MCF 10A (cell line): ENCODE data around the gene CFAP97. TPM values are rescaled to one million over a fixed set of nuclear protein-coding genes. Genes with fewer than 3 reads are reported as not detected.
A peak's percentile ranks its signal among the peaks of the same experiment; 100 is the strongest.

Source experiments
- BruUV-seq: library from RNA; stranded (reverse); fragments of 400-500 nt; replicated peaks from 2 replicates; lab custom pipeline; 2021; lab: Mats Ljungman, UMichigan
- CTCF ChIA-PET: fragments of 300-600 bp; sonication (Branson Sonifier 250); formaldehyde crosslinking; extraction: SDS; loops from one replicate; lab custom pipeline; 2021; ENCODE audit warnings: antibody characterized with exemption, inconsistent platforms; lab: Yijun Ruan, JAX
- POLR2A ChIA-PET: fragments of 300-600, 350-650 bp; sonication (Branson Sonifier 250); formaldehyde crosslinking; extraction: SDS; loops from one replicate; lab custom pipeline; 2020; ENCODE audit warnings: antibody characterized with exemption, inconsistent platforms; lab: Yijun Ruan, JAX
- DNase-seq: peaks from one replicate; pipeline ENCODE4 v3.0.0-alpha.2; 2018; ENCODE audit not compliant: unreplicated experiment
- H3K27ac Mint-ChIP-seq: one replicate; pipeline ENCODE4 v1.8.0; 2022; ENCODE audit warnings: mild to moderate bottlenecking, low read depth, mixed read lengths; ENCODE audit not compliant: unreplicated experiment
- H3K27me3 Mint-ChIP-seq: one replicate; pipeline ENCODE4 v1.8.0; 2022; ENCODE audit warnings: mixed read lengths; ENCODE audit not compliant: insufficient read depth, unreplicated experiment
- H3K36me3 Mint-ChIP-seq: one replicate; pipeline ENCODE4 v1.8.0; 2022; ENCODE audit warnings: mild to moderate bottlenecking, moderate library complexity, mixed read lengths; ENCODE audit not compliant: insufficient read depth, unreplicated experiment
- H3K4me1 Mint-ChIP-seq: one replicate; pipeline ENCODE4 v1.8.0; 2022; ENCODE audit warnings: mixed read lengths; ENCODE audit not compliant: insufficient read depth, unreplicated experiment
- H3K4me3 Mint-ChIP-seq: one replicate; pipeline ENCODE4 v1.8.0; 2022; ENCODE audit warnings: mild to moderate bottlenecking, moderate library complexity, mixed read lengths; ENCODE audit not compliant: unreplicated experiment
- H3K9me3 Mint-ChIP-seq: one replicate; pipeline ENCODE4 v1.8.0; 2022; ENCODE audit warnings: mixed read lengths; ENCODE audit not compliant: unreplicated experiment
- intact Hi-C: fragments of 100-400 bp; cut with micrococcal nuclease; formaldehyde crosslinking; loops from 2 replicates; pipeline ENCODE4 v1.14.1; 2022
- total RNA-seq: library from RNA; stranded (reverse); gene quantifications from 2 replicates; pipeline ENCODE4 v1.2.3, GENCODE V29; 2022
- TF ChIP-seq, protein P1 (sequence below): fragments of 200-600 bp; IDR thresholded peaks from one replicate; pipeline ENCODE4 v1.8.0; 2022; ENCODE audit warnings: antibody characterized with exemption, mild to moderate bottlenecking; ENCODE audit not compliant: unreplicated experiment

The CFAP97 gene
- total RNA-seq, 1 experiment from 2014 or later, result 95.0 TPM

- no peak overlapping the region for H3K4me3 Mint-ChIP-seq
- ChIA-PET POLR2A (interaction anchor here (0.7 to 1.3 kb wide), 2 partner anchors 11 to 656 kb away, joined by 3 read pairs; no protein-coding TSS in a partner anchor), CTCF (interaction anchor here (0.8 to 2.9 kb wide), 3 partner anchors 16 to 104 kb away, joined by 3 to 10 read pairs (median 5); no protein-coding TSS in a partner anchor)
- H3K36me3 Mint-ChIP-seq, result no peaks in the 10 kb centered on the region
- TF ChIP-seq, protein P1, sequence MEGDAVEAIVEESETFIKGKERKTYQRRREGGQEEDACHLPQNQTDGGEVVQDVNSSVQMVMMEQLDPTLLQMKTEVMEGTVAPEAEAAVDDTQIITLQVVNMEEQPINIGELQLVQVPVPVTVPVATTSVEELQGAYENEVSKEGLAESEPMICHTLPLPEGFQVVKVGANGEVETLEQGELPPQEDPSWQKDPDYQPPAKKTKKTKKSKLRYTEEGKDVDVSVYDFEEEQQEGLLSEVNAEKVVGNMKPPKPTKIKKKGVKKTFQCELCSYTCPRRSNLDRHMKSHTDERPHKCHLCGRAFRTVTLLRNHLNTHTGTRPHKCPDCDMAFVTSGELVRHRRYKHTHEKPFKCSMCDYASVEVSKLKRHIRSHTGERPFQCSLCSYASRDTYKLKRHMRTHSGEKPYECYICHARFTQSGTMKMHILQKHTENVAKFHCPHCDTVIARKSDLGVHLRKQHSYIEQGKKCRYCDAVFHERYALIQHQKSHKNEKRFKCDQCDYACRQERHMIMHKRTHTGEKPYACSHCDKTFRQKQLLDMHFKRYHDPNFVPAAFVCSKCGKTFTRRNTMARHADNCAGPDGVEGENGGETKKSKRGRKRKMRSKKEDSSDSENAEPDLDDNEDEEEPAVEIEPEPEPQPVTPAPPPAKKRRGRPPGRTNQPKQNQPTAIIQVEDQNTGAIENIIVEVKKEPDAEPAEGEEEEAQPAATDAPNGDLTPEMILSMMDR, result no peak
- no TSS peak for BruUV-seq
- no peak for DNase-seq
- no peaks in the 10 kb centered on the region for H3K9me3 Mint-ChIP-seq
- no peaks in the 10 kb centered on the region for H3K4me1 Mint-ChIP-seq
- H3K27ac Mint-ChIP-seq, result no peak overlapping the region
- H3K27me3 Mint-ChIP-seq, result no peaks in the 10 kb centered on the region
- intact Hi-C loops, result no loop called here
Observed at GRCh38 chr4:185117300-185117934, 86.4 kb downstream of the CFAP97 start.

- Mint-ChIP-seq H3K36me3 (no peaks in the 10 kb centered on the region), H3K27me3 (no peaks in the 10 kb centered on the region), H3K4me1 (peaks cover 5% of the 10 kb centered on the region), H3K27ac (no peak overlapping the region), H3K9me3 (no peaks in the 10 kb centered on the region), H3K4me3 (no peak overlapping the region)
- no TSS peak for BruUV-seq
- intact Hi-C loops, result no loop called here
- DNase-seq, result no peak
- TF ChIP-seq, protein P1, result no peak
- CTCF ChIA-PET, result interaction anchor here (1.5 to 2.9 kb wide), 3 partner anchors 20 to 111 kb away, joined by 4 to 10 read pairs (median 5); no protein-coding TSS in a partner anchor
- POLR2A ChIA-PET, result no interaction called here
Observed at GRCh38 chr4:185115827-185116232, 88.0 kb downstream of the CFAP97 start.

DNA sequence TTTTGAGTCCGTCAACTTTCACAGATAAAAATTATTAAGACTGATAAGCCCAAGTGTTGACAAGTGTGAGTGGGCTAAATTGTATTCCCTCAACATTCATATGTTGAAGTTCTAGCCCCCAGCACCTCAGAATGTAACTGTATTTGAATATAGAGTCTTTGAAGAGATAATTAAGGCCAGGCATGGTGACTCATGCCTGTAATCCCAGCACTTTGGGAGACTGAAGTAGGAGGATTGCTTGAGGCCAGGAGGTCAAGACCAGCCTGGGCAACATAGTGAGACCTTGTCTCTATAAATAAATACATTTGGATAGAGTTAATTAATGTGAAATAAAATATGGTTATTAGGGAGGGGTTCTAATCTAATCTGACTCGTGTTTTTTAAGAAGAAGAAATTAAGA, 90.5 kb downstream of the CFAP97 start:
- intact Hi-C loops, result no loop called here
- no peak for DNase-seq
- H3K4me3 Mint-ChIP-seq, result no peak overlapping the region
- no TSS peak for BruUV-seq
- ChIA-PET POLR2A (no interaction called here), CTCF (interaction anchor here (0.9 kb wide), 1 partner anchor 8 kb away, joined by 3 read pairs; no protein-coding TSS in a partner anchor)
- no peaks in the 10 kb centered on the region for H3K27me3 Mint-ChIP-seq
- no peak overlapping the region for H3K27ac Mint-ChIP-seq
- TF ChIP-seq, protein P1, result no peak
- H3K36me3 Mint-ChIP-seq, result no peaks in the 10 kb centered on the region
- no peaks in the 10 kb centered on the region for H3K9me3 Mint-ChIP-seq
- peaks cover 5% of the 10 kb centered on the region for H3K4me1 Mint-ChIP-seq

DNA sequence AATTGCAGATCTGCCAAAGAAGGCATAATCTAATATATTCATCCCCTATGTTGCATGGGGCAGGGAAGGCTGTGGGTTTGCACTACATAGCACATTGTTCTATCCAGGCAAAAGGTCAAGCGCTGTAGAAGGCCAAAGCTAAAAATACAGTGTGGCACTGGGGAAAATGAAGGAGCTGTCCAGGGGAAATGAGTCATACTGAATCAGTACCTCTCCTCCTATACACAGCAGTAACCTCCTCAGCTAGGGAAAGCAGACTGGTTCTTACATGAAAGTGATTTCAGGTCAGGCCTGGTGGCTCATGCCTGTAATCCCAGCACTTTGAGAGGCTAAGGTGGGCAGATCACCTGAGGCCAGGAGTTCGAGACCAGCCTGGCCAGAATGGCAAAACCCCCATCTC, 91.7 kb downstream of the CFAP97 start:
- ChIA-PET POLR2A (interaction anchor here (0.9 to 1.3 kb wide), 3 partner anchors 16 to 88 kb away, joined by 3 to 5 read pairs (median 4); no protein-coding TSS in a partner anchor), CTCF (interaction anchor here (0.5 to 0.9 kb wide), 4 partner anchors 10 to 243 kb away, joined by 3 to 4 read pairs (median 4); no protein-coding TSS in a partner anchor)
- Mint-ChIP-seq H3K9me3 (no peaks in the 10 kb centered on the region), H3K4me1 (peaks cover 5% of the 10 kb centered on the region), H3K4me3 (no peak overlapping the region), H3K36me3 (no peaks in the 10 kb centered on the region), H3K27me3 (no peaks in the 10 kb centered on the region), H3K27ac (no peak overlapping the region)
- TF ChIP-seq, protein P1, result no peak
- intact Hi-C loops, result no loop called here
- DNase-seq, result peak; percentile 93
- no TSS peak for BruUV-seq
